GM12872 (cell line): Measurements from ENCODE around the gene MAPK10.

ENCODE experiments used
- CTCF ChIP-seq: IDR thresholded peaks from 3 replicates; pipeline ENCODE4 v1.5.1; 2011; ENCODE audit warnings: low read depth, mild to moderate bottlenecking, low read length, moderate library complexity; ENCODE audit not compliant: insufficient read depth

MAPK10 gene

GRCh38 chr4:85986266-85986665 lies 373.6 kb downstream of the MAPK10 start:
- no peak for TF ChIP-seq CTCF

GRCh38 chr4:85979276-85979675 lies 380.6 kb downstream of the MAPK10 start:
- TF ChIP-seq CTCF, result no peak

- TF ChIP-seq CTCF, result no peak
Observed at GRCh38 chr4:85970535-85970934, 389.3 kb downstream of the MAPK10 start.

GRCh38 chr4:85968945-85969819 lies 390.7 kb downstream of the MAPK10 start:
- TF ChIP-seq CTCF, result peak; percentile 48; the same call in 2 of the 3 replicates

GRCh38 chr4:85967872-85968271 lies 392.0 kb downstream of the MAPK10 start:
- TF ChIP-seq CTCF, result no peak

- TF ChIP-seq CTCF, result no peak
Observed at GRCh38 chr4:85966373-85966772, 393.5 kb downstream of the MAPK10 start.

GRCh38 chr4:85965529-85965928 lies 394.3 kb downstream of the MAPK10 start:
- TF ChIP-seq CTCF, result no peak
